Mesothelial cell of epicardium (in vitro differentiated cells): Measurements from ENCODE around the gene CYTH4. TPM values are rescaled to one million over a fixed set of nuclear protein-coding genes. Genes with fewer than 3 reads are reported as not detected.
A peak's percentile ranks its signal among the peaks of the same experiment; 100 is the strongest.

Source experiments
- DNase-seq, 2 experiments: peaks; one replicate each; pipeline ENCODE4 v3.0.0; 2021; ENCODE audit warnings: low spot score in 2 of 2; ENCODE audit not compliant: unreplicated experiment in 2 of 2
- H3K27ac Mint-ChIP-seq: 2 replicates; pipeline ENCODE4 v1.8.0; 2021; ENCODE audit warnings: mixed read lengths
- H3K27me3 Mint-ChIP-seq: 2 replicates; pipeline ENCODE4 v1.8.0; 2021; ENCODE audit warnings: low read depth, mixed read lengths
- H3K36me3 Mint-ChIP-seq: 2 replicates; pipeline ENCODE4 v1.8.0; 2021; ENCODE audit warnings: mixed read lengths
- H3K4me1 Mint-ChIP-seq: 2 replicates; pipeline ENCODE4 v1.8.0; 2021; ENCODE audit warnings: mixed read lengths
- H3K4me3 Mint-ChIP-seq: 2 replicates; pipeline ENCODE4 v1.8.0; 2021; ENCODE audit warnings: mild to moderate bottlenecking, moderate library complexity, mixed read lengths
- H3K9me3 Mint-ChIP-seq: 2 replicates; pipeline ENCODE4 v1.8.0; 2021; ENCODE audit warnings: mixed read lengths
- total RNA-seq: library from RNA; stranded (reverse); gene quantifications from 3 replicates; pipeline ENCODE4 v1.2.1, GENCODE V29; 2021
- TF ChIP-seq, protein P1 (sequence below): fragments of 200-600 bp; sonication (generic); IDR thresholded peaks from one replicate; pipeline ENCODE4 v1.5.0; 2021; ENCODE audit warnings: antibody characterized with exemption; ENCODE audit not compliant: unreplicated experiment

CYTH4 gene
- total RNA-seq, 1 donor from 2014 or later: not detected

DNA sequence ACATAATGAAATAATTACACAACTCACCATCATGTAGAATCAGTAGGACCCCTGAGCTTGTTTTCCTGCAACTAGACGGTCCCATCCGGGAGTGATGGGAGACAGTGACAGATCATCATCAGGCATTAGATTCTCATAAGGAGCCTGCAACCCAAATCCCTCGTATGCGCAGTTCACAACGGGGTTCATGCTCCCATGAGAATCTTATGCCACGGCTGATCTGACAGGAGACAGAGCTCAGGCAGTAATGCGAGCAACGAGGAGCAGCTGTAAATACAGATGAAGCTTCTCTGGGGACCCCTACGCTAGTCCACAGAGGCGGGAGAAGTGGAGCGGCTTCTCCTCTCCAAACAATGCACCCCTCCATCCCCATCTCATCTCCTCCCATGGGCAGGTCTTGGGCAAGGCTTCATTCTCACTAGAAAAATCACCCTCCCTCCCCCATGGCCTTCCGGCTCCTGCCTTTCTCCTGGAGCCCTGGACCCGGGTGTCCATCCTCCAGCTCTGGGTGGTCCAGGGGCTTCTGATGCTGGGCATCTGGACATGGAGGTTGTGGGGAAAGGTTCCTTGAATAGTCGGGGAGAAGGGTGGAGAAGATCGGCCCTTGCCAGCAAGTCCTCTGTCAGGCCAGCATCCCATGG lies 22.0 kb upstream of the CYTH4 start:
- peaks cover 19% of the 10 kb centered on the region for H3K4me1 Mint-ChIP-seq
- H3K27ac Mint-ChIP-seq: no peak overlapping the region
- H3K27me3 Mint-ChIP-seq: peaks cover 46% of the 10 kb centered on the region
- DNase-seq: no peak
- TF ChIP-seq, protein P1, sequence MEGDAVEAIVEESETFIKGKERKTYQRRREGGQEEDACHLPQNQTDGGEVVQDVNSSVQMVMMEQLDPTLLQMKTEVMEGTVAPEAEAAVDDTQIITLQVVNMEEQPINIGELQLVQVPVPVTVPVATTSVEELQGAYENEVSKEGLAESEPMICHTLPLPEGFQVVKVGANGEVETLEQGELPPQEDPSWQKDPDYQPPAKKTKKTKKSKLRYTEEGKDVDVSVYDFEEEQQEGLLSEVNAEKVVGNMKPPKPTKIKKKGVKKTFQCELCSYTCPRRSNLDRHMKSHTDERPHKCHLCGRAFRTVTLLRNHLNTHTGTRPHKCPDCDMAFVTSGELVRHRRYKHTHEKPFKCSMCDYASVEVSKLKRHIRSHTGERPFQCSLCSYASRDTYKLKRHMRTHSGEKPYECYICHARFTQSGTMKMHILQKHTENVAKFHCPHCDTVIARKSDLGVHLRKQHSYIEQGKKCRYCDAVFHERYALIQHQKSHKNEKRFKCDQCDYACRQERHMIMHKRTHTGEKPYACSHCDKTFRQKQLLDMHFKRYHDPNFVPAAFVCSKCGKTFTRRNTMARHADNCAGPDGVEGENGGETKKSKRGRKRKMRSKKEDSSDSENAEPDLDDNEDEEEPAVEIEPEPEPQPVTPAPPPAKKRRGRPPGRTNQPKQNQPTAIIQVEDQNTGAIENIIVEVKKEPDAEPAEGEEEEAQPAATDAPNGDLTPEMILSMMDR: no peak
- H3K9me3 Mint-ChIP-seq: peaks cover 9% of the 10 kb centered on the region
- H3K4me3 Mint-ChIP-seq: no peak overlapping the region
- no peaks in the 10 kb centered on the region for H3K36me3 Mint-ChIP-seq

DNA sequence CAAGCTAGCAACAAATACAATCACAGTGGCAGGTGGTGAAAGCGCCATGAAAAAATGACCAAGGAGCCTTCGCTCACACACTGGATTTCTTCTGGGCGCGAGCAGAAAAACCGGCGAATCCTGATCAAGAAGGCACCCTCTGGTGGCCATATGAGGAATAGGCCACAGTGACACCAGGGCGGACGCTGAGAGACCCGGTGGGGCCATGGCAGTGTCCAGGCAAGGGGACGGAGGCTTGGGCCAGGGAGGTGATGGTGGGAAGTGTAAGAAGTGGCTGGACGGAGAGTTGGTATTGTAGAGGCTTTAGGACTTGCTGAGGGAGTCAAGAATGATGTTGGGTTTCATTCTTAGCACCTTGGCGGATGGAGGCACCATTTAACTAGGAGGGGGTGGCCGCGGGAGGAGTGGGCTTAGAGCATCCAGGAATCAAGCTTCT lies 21.4 kb upstream of the CYTH4 start:
- Mint-ChIP-seq H3K27me3 (peaks cover 41% of the 10 kb centered on the region), H3K4me1 (peaks cover 19% of the 10 kb centered on the region), H3K36me3 (no peaks in the 10 kb centered on the region), H3K4me3 (no peak overlapping the region), H3K27ac (no peak overlapping the region), H3K9me3 (peaks cover 9% of the 10 kb centered on the region)
- TF ChIP-seq, protein P1: peak; percentile 90
- peak in 1 of 2 experiments; percentile 67 for DNase-seq

DNA sequence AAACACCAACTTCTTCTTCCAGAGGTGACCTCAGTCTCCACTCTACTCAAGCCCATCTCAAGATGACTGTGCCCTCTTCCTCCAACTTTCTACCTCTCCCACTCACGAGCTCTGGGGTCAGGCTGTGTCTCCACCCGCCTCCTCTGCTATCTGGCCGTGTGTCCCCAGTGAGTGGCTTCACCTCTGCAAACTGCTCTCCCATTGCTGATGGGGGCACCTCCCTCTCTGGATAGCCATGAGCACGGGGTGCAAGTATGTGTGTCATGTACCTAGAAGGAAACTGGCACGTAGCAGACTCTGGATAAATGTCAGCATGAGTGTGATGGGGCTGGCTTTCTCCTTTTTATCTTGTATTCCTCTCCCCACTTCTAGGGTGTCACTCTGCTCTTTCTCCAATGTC lies 20.0 kb upstream of the CYTH4 start:
- H3K4me1 Mint-ChIP-seq: peaks cover 22% of the 10 kb centered on the region

DNA sequence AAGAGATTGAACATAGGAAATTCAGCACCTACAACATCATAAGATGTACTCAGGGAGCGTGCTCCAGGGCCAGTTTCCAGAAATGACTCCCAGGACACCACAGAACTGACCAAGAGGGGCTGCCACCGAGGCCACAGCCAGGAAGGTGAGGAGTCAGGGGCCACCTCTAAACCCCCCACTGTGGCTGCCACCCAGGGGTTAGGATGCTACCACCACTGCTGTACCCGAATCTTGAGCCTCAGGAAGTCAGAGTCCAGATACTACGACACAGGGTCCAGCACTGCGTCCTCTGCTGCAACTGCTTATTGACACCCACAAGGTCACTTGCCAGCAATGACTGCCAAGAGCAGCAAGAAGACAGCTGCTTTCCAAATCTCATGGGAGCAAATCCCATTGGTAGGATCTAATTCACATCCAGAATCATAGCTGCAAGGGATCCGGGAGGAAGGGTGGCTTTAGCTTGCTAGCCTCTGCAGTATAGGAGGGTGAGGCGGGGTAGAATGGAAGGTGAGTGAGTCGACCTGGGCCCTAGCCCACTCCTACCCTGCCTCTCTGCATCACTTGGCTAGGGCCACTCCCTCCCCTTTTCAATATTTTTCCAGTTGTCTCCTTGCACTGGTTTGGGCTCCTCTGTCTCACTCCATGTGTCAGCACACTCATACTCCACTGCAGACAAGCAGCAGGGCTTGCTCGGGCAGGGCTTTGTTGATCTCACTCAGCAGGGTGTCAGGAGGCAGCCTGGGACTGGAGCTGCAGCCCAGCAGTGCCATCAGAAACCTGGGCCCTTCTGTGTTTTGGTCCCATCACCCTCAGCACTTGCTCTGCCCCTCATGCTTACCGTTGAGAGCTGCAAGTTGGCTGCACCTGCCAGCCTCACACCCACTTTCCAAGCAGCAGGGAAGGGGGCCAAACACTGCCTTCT lies 18.1 kb upstream of the CYTH4 start:
- DNase-seq: no peak
- no peaks in the 10 kb centered on the region for H3K36me3 Mint-ChIP-seq
- TF ChIP-seq, protein P1: no peak

More for the DNA sequence above, 20.0 kb upstream of the CYTH4 start:
- Mint-ChIP-seq H3K9me3 (peaks cover 9% of the 10 kb centered on the region), H3K27ac (no peak overlapping the region), H3K36me3 (no peaks in the 10 kb centered on the region), H3K27me3 (peaks cover 41% of the 10 kb centered on the region), H3K4me3 (no peak overlapping the region)
- DNase-seq: no peak
- TF ChIP-seq, protein P1: no peak

DNA sequence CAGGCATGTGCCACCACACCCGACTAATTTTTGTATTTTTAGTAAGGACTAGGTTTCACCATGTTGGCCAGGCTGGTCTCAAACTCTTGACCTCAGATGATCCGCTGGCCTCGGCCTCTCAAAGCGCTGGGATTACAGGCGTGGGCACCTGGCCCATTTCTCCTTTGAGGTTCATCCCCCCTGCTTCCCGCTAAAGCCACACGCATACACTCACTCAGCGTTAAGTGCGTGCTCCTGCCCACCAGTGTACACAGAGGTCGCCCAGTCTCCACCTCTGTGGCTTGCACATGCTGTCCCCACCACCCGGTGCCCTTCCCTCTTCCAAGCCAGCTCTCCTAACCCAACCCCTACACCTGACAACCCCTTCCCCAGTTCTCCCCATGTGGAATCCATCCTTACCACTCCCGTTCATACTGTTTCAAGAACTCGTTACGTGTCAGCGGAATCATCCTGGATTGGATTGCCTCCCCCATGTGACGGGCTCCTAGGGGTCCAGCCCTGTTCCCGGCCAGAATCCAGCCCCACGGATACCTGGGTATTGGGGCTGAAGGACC lies 15.7 kb upstream of the CYTH4 start:
- TF ChIP-seq, protein P1: no peak
- peaks cover 9% of the 10 kb centered on the region for H3K9me3 Mint-ChIP-seq
- H3K36me3 Mint-ChIP-seq: no peaks in the 10 kb centered on the region
- H3K27me3 Mint-ChIP-seq: peaks cover 43% of the 10 kb centered on the region
- DNase-seq: no peak
- H3K4me3 Mint-ChIP-seq: peak overlapping the region; percentile 47
- no peak overlapping the region for H3K27ac Mint-ChIP-seq
- peaks cover 3% of the 10 kb centered on the region for H3K4me1 Mint-ChIP-seq

More for the DNA sequence above, 18.1 kb upstream of the CYTH4 start:
- H3K27me3 Mint-ChIP-seq: peaks cover 39% of the 10 kb centered on the region
- peaks cover 9% of the 10 kb centered on the region for H3K9me3 Mint-ChIP-seq
- peaks cover 13% of the 10 kb centered on the region for H3K4me1 Mint-ChIP-seq
- H3K4me3 Mint-ChIP-seq: no peak overlapping the region
- H3K27ac Mint-ChIP-seq: no peak overlapping the region
